ENCODE results near the gene GLS.

The GLS gene

DNA sequence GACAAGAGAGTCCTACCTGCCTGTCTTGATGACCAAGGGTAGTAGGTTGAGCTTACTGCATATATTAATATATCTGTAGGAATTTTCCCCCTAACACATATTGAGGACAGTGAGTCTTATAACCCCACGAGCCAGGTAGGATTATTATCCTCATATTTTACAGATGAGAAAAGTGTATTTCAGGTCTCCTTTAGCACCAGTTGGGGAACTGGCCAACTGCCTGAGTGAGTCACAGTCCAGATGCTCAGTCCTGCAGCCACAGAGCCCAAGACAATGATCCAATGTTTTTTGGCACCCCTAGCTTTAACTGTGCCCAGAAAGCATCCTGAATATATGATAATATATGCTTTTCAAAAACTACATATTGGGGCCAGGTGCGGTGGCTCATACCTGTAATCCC is 30.8 kb upstream of the GLS start:
- no peak for TF ChIP-seq TAF1 (IDR thresholded peaks at IDR 0.05; ENCODE audit: low read depth)
- no peak for TF ChIP-seq CREB1 (IDR thresholded peaks at IDR 0.05; ENCODE audit: low read depth)
- TF ChIP-seq RAD21 (IDR thresholded peaks at IDR 0.05; ENCODE audit: low read depth) = no peak
- TF ChIP-seq CEBPB (IDR thresholded peaks at IDR 0.05) = no peak
- TF ChIP-seq YY1 (IDR thresholded peaks at IDR 0.05; ENCODE audit: low read depth) = no peak
- TF ChIP-seq EGR1 (IDR thresholded peaks at IDR 0.05) = no peak
- no peak for TF ChIP-seq EP300 (IDR thresholded peaks at IDR 0.05; ENCODE audit: borderline replicate concordance)
- TF ChIP-seq REST (IDR thresholded peaks at IDR 0.05; ENCODE audit: low read depth) = no peak
- TF ChIP-seq FOXM1 (IDR thresholded peaks at IDR 0.05; ENCODE audit: borderline replicate concordance, low read depth) = no peak
- TF ChIP-seq TCF12 (IDR thresholded peaks at IDR 0.05; ENCODE audit: low read depth) = no peak
- no peak for TF ChIP-seq ZBTB7A (IDR thresholded peaks at IDR 0.05; ENCODE audit: low read depth)
- no peak for TF ChIP-seq USF1 (IDR thresholded peaks at IDR 0.05)
- TF ChIP-seq TEAD4 (IDR thresholded peaks at IDR 0.05) = no peak

DNA sequence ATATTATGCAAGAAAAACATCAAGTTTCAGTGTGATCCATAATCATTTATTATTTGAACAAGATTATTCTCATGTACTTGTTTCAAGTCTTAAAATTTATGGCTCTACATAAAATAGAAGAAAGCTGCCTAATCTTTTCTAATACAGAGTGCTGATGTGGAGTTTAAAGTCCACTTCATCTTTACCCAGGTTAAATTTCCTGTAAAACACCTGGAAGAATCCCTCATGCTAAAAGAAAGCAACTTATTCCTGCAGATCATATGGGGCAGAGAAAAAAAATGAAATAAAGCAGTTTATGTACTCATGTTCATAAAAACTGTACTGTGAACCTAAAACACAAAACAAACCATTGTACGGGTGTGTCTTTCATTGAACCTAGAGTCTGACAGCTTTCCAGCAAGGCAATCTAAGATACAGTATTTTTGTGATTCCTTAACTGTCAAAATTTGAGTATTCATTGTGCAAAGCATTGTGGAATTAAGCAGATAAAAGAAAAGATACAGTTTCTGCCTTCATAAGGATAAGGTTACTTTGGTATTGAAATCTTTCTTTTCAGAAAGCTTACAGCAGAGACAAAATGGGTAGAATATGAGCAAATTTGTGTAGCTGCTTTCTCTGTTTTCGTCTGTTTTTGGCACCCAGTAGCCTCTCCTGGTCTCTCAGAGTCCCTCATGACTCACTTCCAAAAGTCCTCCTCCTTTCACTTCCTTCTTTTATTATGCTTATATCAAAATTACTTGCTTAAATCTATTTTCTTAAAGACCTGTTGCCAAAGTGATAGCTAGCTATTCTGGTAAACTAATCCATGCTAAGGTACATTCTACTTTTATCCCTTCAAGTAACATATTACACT is 26.9 kb upstream of the GLS start:
- TF ChIP-seq TCF12 (IDR thresholded peaks at IDR 0.05; ENCODE audit: low read depth) = no peak
- no peak for TF ChIP-seq TAF1 (IDR thresholded peaks at IDR 0.05; ENCODE audit: low read depth)
- TF ChIP-seq USF1 (IDR thresholded peaks at IDR 0.05) = no peak
- TF ChIP-seq RAD21 (IDR thresholded peaks at IDR 0.05; ENCODE audit: low read depth) = no peak
- TF ChIP-seq YY1 (IDR thresholded peaks at IDR 0.05; ENCODE audit: low read depth) = no peak
- no peak for TF ChIP-seq NFIC (IDR thresholded peaks at IDR 0.05)
- no peak for TF ChIP-seq TEAD4 (IDR thresholded peaks at IDR 0.05)
- no peak for TF ChIP-seq EGR1 (IDR thresholded peaks at IDR 0.05)
- no peak for TF ChIP-seq CREB1 (IDR thresholded peaks at IDR 0.05; ENCODE audit: low read depth)
- TF ChIP-seq FOXM1 (IDR thresholded peaks at IDR 0.05; ENCODE audit: borderline replicate concordance, low read depth) = no peak
- no peak for TF ChIP-seq REST (IDR thresholded peaks at IDR 0.05; ENCODE audit: low read depth)

DNA sequence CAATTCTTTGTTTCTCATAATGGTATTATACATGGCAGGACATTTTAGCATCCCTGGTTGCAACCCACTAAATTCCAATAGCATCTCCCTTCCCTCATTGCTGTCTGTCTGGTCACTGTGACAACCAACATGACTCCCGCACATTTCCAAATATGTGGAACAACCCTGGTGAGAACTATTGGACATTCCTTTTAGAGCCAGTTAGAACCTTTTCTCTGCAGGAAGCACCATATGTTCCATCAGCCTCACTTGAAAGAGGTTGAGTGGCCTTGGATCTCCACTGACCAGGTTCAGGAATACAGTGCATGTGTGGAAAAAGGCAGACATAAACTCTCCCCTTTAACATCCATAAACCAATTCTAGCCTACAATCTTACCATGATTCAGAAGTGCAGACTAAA is 25.9 kb upstream of the GLS start:
- TF ChIP-seq REST (IDR thresholded peaks at IDR 0.05; ENCODE audit: low read depth) = no peak
- TF ChIP-seq EGR1 (IDR thresholded peaks at IDR 0.05) = no peak
- TF ChIP-seq TCF12 (IDR thresholded peaks at IDR 0.05; ENCODE audit: low read depth) = no peak
- no peak for TF ChIP-seq ZBTB7A (IDR thresholded peaks at IDR 0.05; ENCODE audit: low read depth)
- TF ChIP-seq, protein P1, sequence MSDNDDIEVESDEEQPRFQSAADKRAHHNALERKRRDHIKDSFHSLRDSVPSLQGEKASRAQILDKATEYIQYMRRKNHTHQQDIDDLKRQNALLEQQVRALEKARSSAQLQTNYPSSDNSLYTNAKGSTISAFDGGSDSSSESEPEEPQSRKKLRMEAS (IDR thresholded peaks at IDR 0.05) = no peak
- no peak for TF ChIP-seq FOXM1 (IDR thresholded peaks at IDR 0.05; ENCODE audit: borderline replicate concordance, low read depth)
- TF ChIP-seq USF1 (IDR thresholded peaks at IDR 0.05) = no peak
- no peak for TF ChIP-seq TAF1 (IDR thresholded peaks at IDR 0.05; ENCODE audit: low read depth)
- TF ChIP-seq YY1 (IDR thresholded peaks at IDR 0.05; ENCODE audit: low read depth) = no peak
- TF ChIP-seq CREB1 (IDR thresholded peaks at IDR 0.05; ENCODE audit: low read depth) = no peak
- no peak for TF ChIP-seq NFIC (IDR thresholded peaks at IDR 0.05)
- no peak for TF ChIP-seq EP300 (IDR thresholded peaks at IDR 0.05; ENCODE audit: borderline replicate concordance)
- TF ChIP-seq TEAD4 (IDR thresholded peaks at IDR 0.05) = no peak
- TF ChIP-seq CEBPB (IDR thresholded peaks at IDR 0.05) = no peak
- TF ChIP-seq RAD21 (IDR thresholded peaks at IDR 0.05; ENCODE audit: low read depth) = no peak

- TF ChIP-seq REST (IDR thresholded peaks at IDR 0.05; ENCODE audit: low read depth) (no peak), FOXM1 (IDR thresholded peaks at IDR 0.05; ENCODE audit: borderline replicate concordance, low read depth) (no peak), USF1 (IDR thresholded peaks at IDR 0.05) (no peak), EGR1 (IDR thresholded peaks at IDR 0.05) (no peak), TEAD4 (IDR thresholded peaks at IDR 0.05) (no peak)
- TF ChIP-seq, protein P1 (IDR thresholded peaks at IDR 0.05) = no peak
Measured at GRCh38 chr2:190855245-190855644, 25.4 kb upstream of the GLS start.

Data from Ishikawa (cell line).